IPS DF 4.7 (cell line): ENCODE data around the gene MORN5.

Experiments
- DNase-seq: peaks from one replicate; pipeline ENCODE4 v3.0.0-alpha.2; 2013; ENCODE audit warnings: low spot score; ENCODE audit errors: extremely low read depth

Gene MORN5

DNA sequence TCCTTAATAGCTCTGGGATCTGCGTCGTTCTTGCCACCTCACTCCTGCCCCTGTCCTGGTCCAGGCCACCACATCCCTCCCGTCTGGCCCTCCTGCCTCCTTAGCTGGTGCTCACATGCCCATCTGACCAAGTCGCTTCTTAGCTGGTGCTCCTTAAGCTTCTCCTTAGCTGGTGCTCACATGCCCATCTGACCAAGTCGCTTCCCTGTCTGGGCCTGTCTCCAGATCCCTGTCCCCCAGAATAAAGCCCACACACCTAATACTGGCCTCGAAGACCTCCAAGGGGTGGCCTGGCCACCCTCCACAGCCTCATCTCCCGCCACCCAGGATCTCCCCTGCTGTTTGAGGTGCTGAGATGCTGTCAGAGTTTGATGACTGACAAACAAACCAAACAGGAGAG is 35.2 kb upstream of the MORN5 start:
- no peak for DNase-seq

DNA sequence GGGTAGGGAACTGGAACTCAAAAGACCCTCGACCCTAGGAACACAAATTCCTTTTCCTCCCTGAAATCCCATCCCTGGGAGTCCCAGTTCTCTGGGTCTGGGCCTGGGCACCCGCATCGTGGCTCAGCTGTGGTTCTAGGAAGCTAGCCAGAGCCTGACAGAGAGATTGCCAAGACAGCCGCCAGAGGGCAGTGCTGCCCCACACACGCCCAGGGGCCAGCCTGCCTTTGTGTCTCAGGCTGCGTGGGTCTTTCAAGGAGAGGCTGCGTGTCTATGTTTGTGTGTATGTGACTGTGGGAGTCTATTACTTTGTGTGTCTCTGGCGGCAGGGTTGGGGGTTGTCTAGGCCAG is 34.6 kb upstream of the MORN5 start:
- no peak for DNase-seq

DNA sequence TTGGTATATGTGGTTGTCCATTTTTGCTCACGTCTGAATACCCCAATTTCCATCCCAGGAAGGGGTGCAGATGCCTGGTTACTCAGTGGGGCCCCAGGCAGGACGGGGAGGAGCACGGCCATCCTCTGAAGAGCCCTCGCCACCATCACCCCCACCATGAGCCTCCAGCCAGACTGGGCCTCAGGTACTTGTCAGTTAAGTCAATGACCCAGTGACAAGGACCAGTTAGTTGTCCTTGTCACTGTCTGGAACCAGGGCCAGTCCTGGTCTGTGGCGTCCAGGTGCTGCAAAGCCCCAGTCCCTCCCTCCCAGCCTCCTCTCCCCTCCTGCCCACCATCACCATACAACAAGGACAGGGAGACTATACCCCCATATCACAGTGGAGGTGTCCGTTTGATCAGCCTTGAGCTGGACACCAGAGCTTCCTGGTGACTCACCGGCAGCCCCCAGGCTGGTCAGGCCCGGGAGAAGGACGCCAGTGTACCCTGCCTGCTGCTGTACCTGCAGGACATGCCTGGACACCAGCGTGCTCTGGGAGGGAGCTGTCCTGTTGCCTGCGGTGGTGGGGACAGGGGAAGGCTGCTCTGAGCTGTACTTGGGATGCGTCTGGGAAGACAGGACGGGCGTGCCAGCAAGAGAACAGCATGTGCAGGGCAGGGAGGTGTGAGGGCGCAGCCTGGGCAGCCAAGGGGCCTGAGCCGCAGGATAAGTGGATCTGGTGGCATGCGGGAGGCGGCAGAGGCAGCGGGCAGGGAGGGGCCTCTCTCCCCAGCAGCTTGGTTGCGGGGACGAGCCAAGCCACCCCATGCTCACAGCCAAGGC is 34.0 kb upstream of the MORN5 start:
- DNase-seq = no peak

DNA sequence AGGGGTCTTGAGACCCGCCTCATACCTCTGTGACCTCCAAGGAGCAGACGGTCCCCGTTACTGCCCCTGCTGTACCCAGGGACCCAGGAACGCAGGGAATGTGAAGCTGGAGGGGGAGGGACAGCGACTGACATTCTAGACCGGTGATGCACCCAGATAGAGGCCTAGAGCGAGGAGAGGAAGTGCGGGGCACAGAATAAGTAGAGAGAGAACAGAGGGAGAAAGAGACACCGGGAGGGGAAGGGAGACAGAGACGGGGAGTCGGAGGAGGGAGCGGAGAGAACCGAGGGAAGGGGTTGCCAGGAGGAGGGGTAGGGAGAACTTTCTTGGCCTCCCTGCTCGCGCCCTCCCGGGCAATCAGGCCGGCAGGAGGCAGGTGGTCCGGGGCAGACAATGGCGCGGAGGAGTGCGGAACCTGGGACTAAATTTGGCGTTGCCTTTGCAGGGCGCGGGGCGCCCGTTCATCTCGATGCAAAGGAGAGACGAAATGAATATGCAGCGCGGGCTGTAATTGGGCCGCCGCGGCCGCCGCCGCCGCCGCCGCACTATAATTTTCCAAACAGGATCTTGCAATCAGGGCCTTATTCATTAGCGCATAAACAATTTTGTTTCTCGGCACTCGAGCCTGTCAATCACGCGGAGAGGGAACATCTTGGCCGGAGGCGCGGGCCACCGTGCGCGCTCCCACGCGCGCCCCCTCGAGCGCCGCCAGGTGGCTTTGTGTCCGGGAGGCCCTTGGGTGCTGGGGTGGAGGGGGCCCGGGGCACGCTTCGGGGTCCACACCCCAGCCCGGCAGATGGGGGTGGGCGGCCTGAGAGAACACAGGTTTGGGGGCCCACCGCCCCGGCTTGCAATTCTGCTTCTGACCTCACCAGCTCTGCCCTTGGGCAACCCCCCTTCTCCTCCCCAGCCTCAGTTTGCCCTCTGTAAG is 33.1 kb upstream of the MORN5 start:
- no peak for DNase-seq

DNA sequence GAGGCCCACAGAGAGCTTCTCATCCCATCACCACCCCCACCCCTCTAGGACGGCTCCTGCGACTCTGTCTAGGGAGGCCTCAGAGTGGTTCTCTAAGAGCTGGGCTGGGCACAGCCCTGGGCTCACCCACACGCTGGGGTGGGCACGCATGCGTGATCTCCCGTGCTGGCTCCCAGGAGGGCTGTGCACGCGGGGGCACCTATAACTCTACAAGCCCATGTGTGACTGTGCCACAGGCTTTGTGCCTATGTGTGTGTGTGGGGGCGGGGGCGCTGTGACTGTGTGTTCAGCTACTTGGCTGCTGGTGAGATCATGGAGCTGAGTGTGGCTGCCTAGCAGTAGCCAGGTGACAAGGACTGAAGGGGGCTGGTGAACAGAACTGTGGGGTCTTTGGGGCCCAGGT is 32.3 kb upstream of the MORN5 start:
- no peak for DNase-seq

DNA sequence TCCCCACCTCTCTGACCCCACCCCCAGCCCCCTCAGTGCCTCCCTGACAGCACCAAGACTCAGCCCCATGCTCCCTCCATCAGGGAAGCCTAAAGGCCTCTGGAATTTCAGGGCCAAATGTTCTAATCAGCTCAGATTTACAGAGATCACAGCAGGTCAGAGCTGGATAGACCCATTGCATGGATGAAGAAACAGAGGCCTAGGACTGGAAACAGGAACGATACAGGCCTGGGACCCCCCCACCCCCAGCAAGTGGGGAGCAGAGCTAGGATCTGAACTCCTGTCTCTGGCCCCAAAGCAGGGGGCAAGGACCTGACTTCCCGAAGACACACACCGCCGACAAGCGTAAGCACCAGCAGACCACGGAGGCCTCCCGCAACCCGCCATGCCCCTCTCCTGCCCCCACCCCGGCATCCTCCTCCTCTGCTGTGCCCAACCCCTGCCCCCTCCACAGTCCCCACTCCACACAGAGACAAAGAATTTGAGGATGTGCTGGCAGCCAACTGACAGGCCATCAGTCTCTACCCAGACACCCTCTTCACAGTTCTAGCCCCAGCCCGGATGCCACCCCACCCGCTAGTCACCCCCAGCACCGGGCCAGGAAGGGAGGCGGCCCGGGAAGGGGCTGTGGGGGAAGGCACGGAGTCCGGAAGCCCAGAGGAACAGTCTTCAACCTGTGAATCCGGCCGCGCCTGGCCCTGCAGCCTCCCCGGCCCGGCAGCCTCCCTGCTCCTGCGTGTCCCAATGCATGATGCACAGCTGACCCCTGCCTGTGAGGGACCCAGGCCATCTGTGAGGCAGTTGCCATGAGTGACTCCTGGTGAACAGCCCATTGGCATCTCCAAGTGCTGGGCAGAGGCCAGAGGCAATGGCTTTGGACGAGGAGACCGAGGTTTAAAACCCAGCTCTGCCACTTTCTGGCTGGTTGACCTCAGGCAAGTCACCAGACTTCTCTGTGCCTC is 31.4 kb upstream of the MORN5 start:
- DNase-seq = no peak

DNA sequence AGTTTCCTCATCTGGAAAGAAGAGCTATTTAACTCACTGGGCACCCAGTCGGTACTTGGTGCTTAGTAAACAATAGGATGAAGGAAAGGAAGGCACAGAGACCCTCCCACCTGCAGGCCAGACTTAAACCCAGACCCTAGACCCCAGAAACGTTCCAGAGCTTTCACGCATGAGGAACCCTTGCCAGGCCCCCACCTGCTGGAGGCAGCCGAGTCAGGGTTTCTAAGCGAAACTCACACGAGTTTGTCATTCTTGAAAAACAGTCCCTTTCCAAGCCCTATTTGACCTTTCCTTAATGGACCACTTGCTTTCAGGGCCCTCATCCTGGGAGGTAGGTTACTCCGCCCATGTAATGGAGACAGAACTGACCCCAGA is 30.8 kb upstream of the MORN5 start:
- no peak for DNase-seq

DNA sequence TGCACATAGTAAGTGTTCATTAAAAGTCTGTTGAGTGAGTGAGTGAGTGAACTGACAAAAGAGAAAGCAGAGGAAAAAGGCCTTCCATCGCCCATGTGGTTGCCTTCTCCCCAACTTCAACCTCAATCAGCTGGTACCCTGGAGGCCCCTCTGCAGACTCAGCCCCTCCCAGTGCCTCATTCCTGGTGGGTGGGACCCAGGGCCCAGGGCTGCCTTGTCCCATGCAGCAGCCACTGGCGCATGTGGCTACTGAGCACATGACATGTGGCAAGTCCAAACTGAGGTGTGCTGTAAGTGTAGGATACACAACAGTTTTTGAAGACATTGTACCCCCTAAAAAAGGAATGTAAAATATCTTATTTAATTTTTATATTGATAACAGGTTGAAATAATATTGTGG is 29.7 kb upstream of the MORN5 start:
- DNase-seq = no peak

DNA sequence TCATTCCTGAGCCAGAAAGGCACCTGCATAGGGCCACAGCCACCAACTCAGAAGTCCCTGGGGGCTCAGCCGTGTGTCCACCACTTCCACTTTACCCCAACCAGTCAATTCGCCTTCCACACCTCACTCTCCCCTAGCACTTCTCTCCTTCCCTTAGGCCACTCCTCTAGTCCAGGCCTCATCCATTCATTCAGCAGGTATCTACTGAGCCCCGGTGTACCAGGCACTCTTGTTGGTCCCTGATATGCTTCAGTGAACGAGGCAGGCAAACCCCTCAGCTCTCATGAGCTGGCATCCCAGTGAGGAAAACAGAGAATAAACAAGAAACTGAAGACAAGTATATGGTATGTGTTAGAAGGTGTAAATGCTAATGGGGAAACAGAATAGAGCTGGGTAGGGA is 28.9 kb upstream of the MORN5 start:
- DNase-seq = no peak

DNA sequence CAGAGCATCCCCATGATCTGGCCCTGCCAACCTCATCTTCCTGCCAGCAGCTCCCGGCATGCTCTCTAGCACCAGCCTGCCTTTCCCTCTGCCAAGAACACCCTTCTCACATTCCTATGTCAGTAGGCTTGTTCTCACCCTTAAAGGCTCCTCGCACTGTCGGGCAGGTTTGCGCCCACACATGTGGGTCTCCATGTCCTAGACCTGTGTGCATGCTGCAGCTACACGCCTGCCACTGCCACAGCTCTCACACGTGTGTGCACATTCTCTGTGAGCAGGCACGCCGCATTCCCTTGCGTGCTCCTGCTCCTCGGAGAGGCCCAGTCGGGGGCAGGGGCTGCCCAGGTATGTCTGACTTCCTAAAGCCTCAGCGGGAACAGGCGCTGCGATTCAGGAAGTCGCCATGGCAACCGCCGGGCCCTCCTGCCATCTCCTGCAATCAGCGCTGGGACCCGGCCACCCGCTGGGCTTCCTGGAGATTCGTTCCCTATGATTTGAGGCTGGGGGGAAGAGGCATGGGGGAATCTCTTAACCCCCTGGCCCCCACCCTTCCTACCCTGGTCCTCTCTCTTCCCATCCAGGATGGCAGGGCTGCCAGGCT is 28.2 kb upstream of the MORN5 start:
- DNase-seq = no peak

DNA sequence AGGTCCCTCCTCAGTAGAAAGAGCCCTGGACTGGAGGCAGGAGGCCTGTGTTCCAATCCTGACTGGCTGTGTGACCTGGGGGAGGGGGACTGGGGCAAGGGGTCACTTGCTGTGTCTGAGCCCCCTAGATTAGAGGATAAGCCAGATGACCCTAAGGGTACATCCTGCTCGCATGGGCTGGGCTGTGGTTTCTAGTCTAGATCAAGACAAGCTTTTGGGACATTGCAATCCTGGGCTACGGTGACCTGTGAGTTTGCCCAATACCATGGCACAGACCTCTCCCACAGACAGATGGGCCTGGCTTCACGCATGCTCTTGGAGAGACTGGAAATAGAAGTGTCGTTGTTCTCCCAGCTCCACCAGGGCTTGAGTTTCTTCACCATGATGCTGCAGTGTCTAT is 27.2 kb upstream of the MORN5 start:
- DNase-seq = no peak

DNA sequence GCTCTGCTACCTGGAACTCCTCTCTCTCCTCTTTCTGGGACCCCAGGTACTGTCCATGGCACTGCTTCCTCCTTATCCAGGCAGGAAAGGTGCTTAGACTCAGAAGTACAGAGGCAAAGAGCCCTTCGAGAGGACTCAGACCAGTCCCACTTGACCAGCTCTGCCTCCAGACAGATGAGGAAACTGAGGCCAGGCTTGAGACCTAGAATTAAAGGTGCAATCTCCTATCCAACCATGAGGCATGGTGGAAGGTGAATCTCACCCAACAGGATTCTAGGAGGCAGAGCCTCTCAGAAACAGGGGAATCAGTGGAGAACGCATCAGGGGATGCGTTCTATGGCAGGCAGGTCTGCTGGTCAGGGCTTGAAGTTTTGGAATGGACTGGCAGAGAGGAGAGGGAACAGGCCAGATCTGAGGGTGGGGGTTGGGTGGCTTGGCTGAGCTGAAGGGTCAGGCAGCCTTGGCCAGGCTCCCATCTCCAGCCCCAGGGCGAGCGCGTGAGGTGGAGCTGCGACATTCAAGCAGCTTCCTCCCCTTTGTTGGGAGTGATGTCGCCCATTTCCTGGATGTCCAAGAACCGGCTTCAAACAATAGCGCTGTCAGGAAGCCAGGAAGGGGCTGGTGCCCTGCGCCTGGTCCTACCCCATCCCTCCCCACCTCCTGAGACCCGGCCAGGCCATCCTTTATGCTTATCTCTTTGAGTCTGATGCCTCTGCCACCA is 26.3 kb upstream of the MORN5 start:
- no peak for DNase-seq

DNA sequence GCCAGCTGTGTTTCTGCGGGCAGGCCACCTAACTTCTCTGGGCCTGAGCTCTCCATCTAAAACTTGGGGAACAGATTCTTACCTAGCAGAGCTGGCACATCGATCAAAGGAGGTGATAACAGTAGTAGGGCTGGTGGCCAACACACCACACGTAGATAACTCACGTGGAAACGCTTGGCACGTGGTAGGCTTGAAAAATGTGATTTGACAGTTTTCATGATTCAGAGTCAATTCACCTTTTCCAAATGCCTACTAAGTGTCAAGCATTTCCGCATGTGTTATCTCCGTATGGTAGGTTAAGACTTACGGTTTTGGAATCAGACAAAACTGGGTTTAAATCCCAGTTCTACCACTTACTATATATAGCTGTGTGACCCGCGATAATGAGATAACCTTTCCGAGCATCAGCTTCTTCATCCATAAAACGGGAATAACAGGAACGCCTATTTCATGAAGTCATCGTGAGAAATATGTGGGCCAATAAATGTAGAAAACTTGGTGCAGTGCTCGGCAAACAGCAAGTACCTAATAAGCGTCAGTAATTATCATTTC is 25.6 kb upstream of the MORN5 start:
- no peak for DNase-seq

DNA sequence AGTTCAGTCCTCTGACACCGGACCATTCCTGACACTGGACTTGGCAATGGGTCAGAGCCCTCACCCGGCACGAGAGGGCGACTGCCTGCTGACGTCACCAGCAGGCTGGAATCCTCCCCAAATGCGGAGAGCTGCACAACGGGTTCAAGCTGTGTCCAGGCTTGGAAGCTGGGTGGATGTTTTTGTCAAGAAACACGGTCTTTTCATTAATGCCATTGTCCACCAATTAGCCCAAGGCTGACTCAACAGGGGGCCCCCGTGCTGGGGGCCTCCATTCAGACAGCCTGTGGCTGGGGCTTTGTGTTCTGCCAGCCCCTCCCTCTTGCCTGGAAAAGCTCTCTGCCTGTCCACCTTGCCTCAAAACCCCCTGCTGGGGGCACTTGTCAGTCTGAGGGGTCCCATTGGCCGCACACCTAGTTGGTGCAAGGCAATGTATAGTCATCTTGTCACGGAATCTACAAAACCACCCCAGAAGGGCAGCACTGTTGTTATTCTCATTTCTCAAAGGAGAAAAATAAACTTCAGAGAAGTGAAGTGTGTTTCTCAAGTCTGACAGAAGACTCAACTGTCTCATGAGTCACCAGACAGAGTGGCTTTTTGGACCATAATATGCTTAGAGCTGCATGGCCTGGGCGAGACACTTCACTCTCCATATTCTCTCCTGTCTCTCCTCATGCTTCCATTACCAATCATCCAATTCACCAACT is 24.7 kb upstream of the MORN5 start:
- DNase-seq = no peak

DNA sequence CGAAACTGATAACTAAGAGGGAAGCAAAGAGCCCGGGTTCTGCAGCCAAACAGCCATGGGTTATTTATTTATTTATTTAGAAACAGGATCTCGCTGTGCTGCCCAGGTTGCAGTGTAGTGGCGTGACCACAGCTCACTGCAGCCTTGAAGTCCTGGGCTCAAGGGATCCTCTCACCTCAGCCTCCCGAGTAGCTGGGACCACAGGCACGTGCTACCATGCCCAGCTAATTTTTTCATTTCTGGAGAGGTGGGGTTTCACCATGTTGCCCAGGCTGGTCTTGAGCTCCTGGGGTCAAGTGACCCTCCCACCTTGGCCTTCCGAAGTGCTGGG is 24.2 kb upstream of the MORN5 start:
- no peak for DNase-seq

DNA sequence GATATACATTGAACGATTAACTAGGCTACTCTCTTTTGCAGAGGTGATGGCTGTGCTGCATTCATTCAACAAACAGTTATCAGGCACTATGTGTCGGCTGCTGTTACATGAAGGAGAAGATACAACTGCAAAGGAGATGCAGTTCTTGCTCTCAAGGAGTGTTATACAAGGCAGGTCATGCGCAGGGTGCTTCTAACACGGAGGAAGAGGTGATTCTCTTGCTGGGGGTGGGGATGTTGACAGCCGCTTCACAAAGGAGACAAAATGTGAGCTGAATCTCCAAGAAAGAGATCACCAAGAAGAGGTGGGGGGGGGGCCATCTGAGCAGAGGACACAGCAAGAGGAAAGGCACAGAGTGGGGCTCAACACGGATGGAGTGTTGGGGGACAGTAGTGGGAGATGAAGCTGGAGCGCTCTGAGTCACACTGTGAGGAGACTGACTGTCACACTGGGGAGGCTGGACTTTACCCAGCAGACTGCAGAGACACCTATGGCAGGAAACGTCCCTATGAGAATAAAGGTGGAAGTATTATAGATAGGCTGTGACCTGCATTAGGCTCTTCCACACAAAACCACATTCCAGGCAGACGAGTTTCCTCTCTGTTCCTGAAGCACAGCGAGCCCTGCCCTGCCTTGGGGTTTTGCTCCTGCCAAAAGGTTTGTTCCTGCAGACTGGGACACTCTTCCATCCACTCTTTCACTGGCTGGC is 21.0 kb upstream of the MORN5 start:
- no peak for DNase-seq

DNA sequence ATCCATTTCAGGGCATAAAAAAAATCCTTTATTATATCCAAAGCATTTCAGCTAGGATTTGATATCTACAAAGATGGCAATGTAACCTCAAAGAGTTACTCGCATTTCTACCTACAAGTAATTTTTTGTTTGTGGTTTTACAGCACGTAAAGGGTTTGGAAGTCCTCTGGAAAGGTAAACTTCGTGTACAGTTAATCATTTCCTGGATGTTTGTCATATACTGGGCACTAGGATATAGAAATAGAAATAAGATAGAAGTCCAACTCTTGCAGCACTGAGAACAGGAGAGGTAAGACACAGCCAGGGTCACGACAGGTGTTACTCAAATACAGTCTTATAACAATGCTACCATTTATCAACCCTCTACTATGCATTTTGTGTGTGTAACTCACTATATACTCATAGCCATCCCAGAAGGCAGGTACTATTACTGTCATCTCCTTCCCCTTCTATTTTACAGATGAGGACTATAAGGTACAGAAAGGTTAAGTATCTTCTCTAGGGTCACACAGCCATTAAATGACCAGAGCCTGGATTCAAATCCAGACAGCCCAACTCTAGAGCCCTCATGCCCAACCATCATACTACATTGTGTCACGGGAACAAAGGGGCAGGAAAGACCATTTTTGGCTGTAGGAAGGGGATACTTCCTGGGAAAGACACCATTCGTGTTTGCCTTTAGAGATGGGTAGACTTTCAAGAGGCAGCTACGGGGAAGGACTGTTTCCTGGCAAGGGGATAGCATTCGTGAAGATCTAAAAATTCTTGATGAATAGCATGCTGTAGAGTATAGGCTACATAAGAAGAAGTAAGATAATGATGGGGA is 19.1 kb upstream of the MORN5 start:
- no peak for DNase-seq

DNA sequence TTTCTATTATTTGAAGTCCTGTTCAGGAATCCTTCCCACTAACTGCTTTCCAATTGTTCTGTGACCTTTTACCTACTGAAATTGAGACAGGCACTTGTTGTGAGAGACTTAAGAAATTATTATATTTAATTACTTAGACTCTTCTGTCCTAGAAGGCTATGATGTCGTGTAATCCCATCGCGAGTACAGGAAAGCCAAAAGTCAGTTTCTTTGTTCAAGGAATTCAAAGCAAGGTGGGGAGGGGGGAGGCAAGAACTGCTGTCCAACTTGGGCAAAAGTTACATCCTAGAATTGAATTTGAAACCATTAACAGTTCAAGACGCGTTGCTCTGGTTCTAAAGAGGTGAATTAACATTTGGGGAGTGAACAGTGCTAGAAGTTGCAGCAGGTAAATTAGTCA is 18.0 kb upstream of the MORN5 start:
- DNase-seq = no peak
